Measurements from ENCODE around the gene ERH.

DNA sequence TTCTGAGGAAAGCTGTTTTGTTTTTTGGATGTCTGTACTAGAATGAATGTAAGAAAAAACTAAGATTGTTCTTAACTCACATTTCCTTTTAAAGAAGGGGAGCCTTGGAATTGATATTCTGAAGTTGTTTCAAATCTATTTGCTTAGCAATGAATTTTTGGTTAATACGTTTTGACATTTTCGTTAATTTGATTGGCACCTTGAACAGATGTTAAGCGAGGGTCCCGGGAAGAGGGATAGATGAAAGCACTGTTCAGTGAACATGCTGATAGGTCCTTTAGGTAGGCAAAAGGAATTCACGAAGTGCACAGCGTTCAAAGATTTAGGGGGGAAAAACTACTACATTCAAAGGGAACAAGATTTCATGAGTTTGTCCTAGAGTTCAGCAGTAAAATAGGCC is 2.1 kb upstream of the ERH start:
- TF ChIP-seq, protein P1, sequence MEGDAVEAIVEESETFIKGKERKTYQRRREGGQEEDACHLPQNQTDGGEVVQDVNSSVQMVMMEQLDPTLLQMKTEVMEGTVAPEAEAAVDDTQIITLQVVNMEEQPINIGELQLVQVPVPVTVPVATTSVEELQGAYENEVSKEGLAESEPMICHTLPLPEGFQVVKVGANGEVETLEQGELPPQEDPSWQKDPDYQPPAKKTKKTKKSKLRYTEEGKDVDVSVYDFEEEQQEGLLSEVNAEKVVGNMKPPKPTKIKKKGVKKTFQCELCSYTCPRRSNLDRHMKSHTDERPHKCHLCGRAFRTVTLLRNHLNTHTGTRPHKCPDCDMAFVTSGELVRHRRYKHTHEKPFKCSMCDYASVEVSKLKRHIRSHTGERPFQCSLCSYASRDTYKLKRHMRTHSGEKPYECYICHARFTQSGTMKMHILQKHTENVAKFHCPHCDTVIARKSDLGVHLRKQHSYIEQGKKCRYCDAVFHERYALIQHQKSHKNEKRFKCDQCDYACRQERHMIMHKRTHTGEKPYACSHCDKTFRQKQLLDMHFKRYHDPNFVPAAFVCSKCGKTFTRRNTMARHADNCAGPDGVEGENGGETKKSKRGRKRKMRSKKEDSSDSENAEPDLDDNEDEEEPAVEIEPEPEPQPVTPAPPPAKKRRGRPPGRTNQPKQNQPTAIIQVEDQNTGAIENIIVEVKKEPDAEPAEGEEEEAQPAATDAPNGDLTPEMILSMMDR (IDR thresholded peaks at IDR 0.05) = no peak
- TF ChIP-seq POLR2AphosphoS5 (IDR thresholded peaks at IDR 0.05; ENCODE audit: low read depth, low read length) = no peak
- no peak for TF ChIP-seq REST (IDR thresholded peaks at IDR 0.05; ENCODE audit: insufficient read depth in 1 of 2, low read depth in 2 of 2, low read length in 1 of 2)

Measured in Panc1 (cell line).